ENCODE data around the gene MTX1. TPM values are rescaled to one million over a fixed set of nuclear protein-coding genes. Genes with fewer than 3 reads are reported as not detected.
A peak's percentile ranks its signal among the peaks of the same experiment; 100 is the strongest.

MTX1 gene
- polyA plus RNA-seq, 1 of the 3 experiments (the other 2 are of a cell fraction): 79.1 TPM

DNA sequence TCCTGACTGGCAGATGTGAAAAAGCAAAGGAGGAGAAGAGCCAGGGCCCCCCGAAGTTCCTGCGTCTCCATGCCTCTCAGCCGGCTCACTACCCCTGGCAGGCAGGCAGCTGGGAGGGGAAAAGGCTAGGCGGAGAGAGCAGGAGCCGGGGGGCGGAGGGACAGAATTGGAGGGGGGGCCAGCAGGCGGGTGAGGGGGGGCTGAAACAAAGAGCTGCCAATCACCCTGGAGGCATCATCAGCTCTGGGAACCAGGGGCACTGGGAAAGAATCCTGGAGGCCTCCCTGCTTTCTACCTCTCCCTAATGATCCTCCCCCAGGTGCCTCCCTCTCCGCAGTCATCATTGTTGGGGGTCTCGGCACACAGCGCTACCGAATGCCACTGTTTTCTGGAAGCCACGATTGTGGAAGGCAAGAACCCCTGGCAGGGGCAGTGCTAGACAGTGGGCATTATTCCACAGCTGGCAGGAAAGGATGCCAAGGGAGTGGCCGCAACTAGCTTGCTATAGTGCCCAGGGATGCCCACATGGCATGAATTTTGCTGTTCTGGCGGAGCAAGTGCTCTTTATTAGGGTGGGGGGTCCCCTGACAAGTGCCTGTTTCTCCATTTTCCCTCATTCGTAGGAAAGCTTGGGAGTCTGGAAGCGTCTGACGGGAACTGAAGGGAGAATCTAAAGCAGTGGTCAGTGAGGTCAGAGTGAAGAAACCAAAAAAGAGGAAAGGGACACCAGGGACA, 522 bp upstream of the MTX1 start, which contains the start of gene THBS3 (continued):
- TF ChIP-seq REST (IDR thresholded peaks at IDR 0.05; ENCODE audit: low read depth, low read length): no peak
- 0 out of 2 replicates have a peak, but pooled peaks have one; percentile 6 for TF ChIP-seq TCF12 (IDR thresholded peaks at IDR 0.05)
- TF ChIP-seq SIN3A (IDR thresholded peaks at IDR 0.05; ENCODE audit: borderline replicate concordance, low read depth, low read length): no peak
- TF ChIP-seq TAF1 (IDR thresholded peaks at IDR 0.05; ENCODE audit: borderline replicate concordance, low read depth, low read length): 0 out of 2 replicates have a peak, but pooled peaks have one; percentile 3
- TF ChIP-seq, protein P1, sequence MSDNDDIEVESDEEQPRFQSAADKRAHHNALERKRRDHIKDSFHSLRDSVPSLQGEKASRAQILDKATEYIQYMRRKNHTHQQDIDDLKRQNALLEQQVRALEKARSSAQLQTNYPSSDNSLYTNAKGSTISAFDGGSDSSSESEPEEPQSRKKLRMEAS (IDR thresholded peaks at IDR 0.05; ENCODE audit: low read depth): no peak
- no peak for TF ChIP-seq YY1 (IDR thresholded peaks at IDR 0.05; ENCODE audit: low read depth)
- TF ChIP-seq MXI1 (IDR thresholded peaks at IDR 0.05; ENCODE audit: low read depth, low read length): no peak

DNA sequence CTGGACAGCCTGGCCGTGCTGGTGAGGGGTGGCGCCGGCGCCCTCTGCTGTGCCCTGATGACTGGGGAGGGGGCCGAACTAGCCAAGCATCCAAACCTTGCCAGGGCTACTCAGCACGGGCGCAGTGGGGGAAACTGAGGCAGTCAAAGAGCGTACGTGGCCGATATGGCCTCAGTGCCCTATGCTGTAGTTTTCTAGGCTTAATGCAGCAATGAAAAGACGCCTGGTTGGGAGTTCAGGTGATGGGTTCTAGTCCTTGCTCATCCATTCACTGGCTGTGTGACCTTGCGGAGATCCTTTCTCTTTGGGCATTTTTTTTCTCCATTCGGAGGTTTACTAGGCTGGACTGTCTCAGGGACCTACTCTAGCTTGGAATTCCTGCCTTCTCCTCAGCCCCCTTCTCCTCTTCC, 822 bp downstream of the MTX1 start:
- peak overlapping the region; percentile 100 for H3K9ac ChIP-seq
- H3K27ac ChIP-seq (ENCODE audit: low read depth in 2 of 2, low read length in 1 of 2): peak overlapping the region; percentile 93 to 98
- no peak for DNase-seq
- no peaks in the 10 kb centered on the region for H4K20me1 ChIP-seq (ENCODE audit: insufficient read depth)
- CTCF ChIA-PET: interaction anchor here (0.9 to 5.1 kb wide), 8 partner anchors 10 to 99 kb away, joined by 3 to 80 read pairs (median 4); partner anchors contain the start of genes KRTCAP2 and TRIM46
- H3K27me3 ChIP-seq (ENCODE audit: insufficient read depth): no peaks in the 10 kb centered on the region
- 12% methylated on average over 10 of the region's 13 CpGs for WGBS (ENCODE audit: low lambda C conversion rate)
- peak overlapping the region; percentile 75; the same call in 1 of the 2 replicates for H2AFZ ChIP-seq (ENCODE audit: low read depth)
- POLR2A ChIA-PET: interaction anchor here (0.6 to 3.4 kb wide), 4 partner anchors 10 to 53 kb away, joined by 3 to 25 read pairs (median 3); partner anchors contain the start of gene SCAMP3
- peak overlapping the region; percentile 99 for H3K4me2 ChIP-seq
- H3K4me3 ChIP-seq (ENCODE audit: low read depth in 2 of 2, low read length in 1 of 2): peak overlapping the region; percentile 65 to 98
- TF ChIP-seq FOSL2 (IDR thresholded peaks at IDR 0.05; ENCODE audit: borderline replicate concordance, low read depth) (no peak), JUND (IDR thresholded peaks at IDR 0.05) (no peak), RFX5 (IDR thresholded peaks at IDR 0.05; ENCODE audit: low read length) (no peak), IRF3 (IDR thresholded peaks at IDR 0.05; ENCODE audit: low read depth, low read length) (no peak), RXRA (IDR thresholded peaks at IDR 0.05; ENCODE audit: borderline replicate concordance, low read depth) (no peak), ZBTB33 (IDR thresholded peaks at IDR 0.05; ENCODE audit: borderline replicate concordance, low read depth) (no peak), SIN3A (IDR thresholded peaks at IDR 0.05; ENCODE audit: borderline replicate concordance, low read depth, low read length) (no peak), TAF1 (IDR thresholded peaks at IDR 0.05; ENCODE audit: borderline replicate concordance, low read depth, low read length) (no peak), TEAD4 (IDR thresholded peaks at IDR 0.05; ENCODE audit: borderline replicate concordance, insufficient read depth) (no peak), GATA2 (CRISPR knock-in tag; IDR thresholded peaks at IDR 0.05) (no peak), CHD2 (IDR thresholded peaks at IDR 0.05; ENCODE audit: low read length, partially characterized antibody) (no peak), MEF2A (IDR thresholded peaks at IDR 0.05; ENCODE audit: borderline replicate concordance, low read depth) (no peak), MXI1 (IDR thresholded peaks at IDR 0.05; ENCODE audit: low read depth, low read length) (no peak; the same call in 1 of the 2 replicates), SMC3 (IDR thresholded peaks at IDR 0.05; ENCODE audit: low read depth, low read length) (no peak), NFIC (IDR thresholded peaks at IDR 0.05; ENCODE audit: borderline replicate concordance) (no peak), POLR2AphosphoS5 (IDR thresholded peaks at IDR 0.05; ENCODE audit: low read depth, low read length) (no peak)
- no peaks in the 10 kb centered on the region for H3K9me2 ChIP-seq
- peaks cover 9 to 21% of the 10 kb centered on the region in 2 experiments for H3K36me3 ChIP-seq (replicated peaks in 1 of 2; ENCODE audit: control insufficient read depth in 1 of 2, insufficient read depth in 2 of 2, low read length in 1 of 2)
- H3K79me2 ChIP-seq (ENCODE audit: insufficient read depth): peaks cover 29% of the 10 kb centered on the region
- peaks cover 0 to 29% of the 10 kb centered on the region in 2 experiments; a peak in 3 of 4 replicates for H3K4me1 ChIP-seq (ENCODE audit: control insufficient read depth in 1 of 2, insufficient read depth in 2 of 2, low read depth in 1 of 2, low read length in 1 of 2)
- no peaks in the 10 kb centered on the region for H3K9me3 ChIP-seq
- peaks cover 27% of the 10 kb centered on the region for H3F3A ChIP-seq (replicated peaks; ENCODE audit: insufficient read depth)

All from SK-N-SH (cell line).